Gastrocnemius medialis (tissue), 4 donors: Measurements from ENCODE around the gene AGAP1. TPM values are rescaled to one million over a fixed set of nuclear protein-coding genes. Genes with fewer than 3 reads are reported as not detected.
A peak's percentile ranks its signal among the peaks of the same experiment; 100 is the strongest.

ENCODE experiments used
- ATAC-seq, 2 donors: fragments of 150-250 bp; one replicate each; pipeline ENCODE4 v1.9.1; 2016
- DNase-seq, 2 donors: peaks; one replicate each; pipeline ENCODE4 v3.0.0-alpha.2; 2019
- H3K27ac ChIP-seq, 4 donors: fragments of 200-600 bp; sonication (generic); 1 replicate in 1 of 4; 2 replicates in 3 of 4; pipeline ENCODE4 v1.5.1; 2016 to 2018; ENCODE audit warnings: mild to moderate bottlenecking in 2 of 4, moderate library complexity in 1 of 4
- H3K27me3 ChIP-seq, 3 donors: fragments of 200-600 bp; sonication (generic) in 2 of 3; 1 replicate in 1 of 3; 2 replicates in 2 of 3; pipeline versions ENCODE4 v1.5.1 to v1.6.0; 2016 to 2019; ENCODE audit warnings: mild to moderate bottlenecking in 1 of 3, moderate library complexity in 1 of 3
- H3K36me3 ChIP-seq, 2 donors: fragments of 200-600 bp; sonication (generic) in 1 of 2; one replicate each; pipeline ENCODE4 v1.5.1; 2017 to 2018
- H3K4me1 ChIP-seq, 2 donors: fragments of 200-600 bp; sonication (generic) in 1 of 2; one replicate each; pipeline ENCODE4 v1.5.1; 2016 to 2017; ENCODE audit warnings: mild to moderate bottlenecking in 2 of 2
- H3K4me3 ChIP-seq, 4 donors: fragments of 200-600 bp; sonication (generic) in 3 of 4; 1 replicate in 1 of 4; 2 replicates in 3 of 4; pipeline ENCODE4 v1.5.1; 2016 to 2019; ENCODE audit warnings: mild to moderate bottlenecking in 2 of 4
- H3K9me3 ChIP-seq, 3 donors: fragments of 200-600 bp; sonication (generic) in 2 of 3; 1 replicate in 1 of 3; 2 replicates in 2 of 3; pipeline ENCODE4 v1.5.1; 2016 to 2019
- CTCF ChIP-seq, 5 experiments: fragments of 450-650 bp in 3 of 5; fragments of 200-600 bp in 2 of 5; sonication (generic) in 2 of 5; IDR thresholded peaks in 4 of 5; conservative IDR thresholded peaks in 1 of 5; 1 replicate in 4 of 5; 2 replicates in 1 of 5; pipeline ENCODE4 v1.5.1; 2016 to 2019; ENCODE audit warnings: antibody characterized with exemption in 5 of 5, mild to moderate bottlenecking in 3 of 5, moderate library complexity in 3 of 5
- POLR2A ChIP-seq, 2 donors: fragments of 450-650 bp; IDR thresholded peaks; one replicate each; pipeline ENCODE4 v1.6.1; 2017; ENCODE audit warnings: antibody characterized with exemption in 2 of 2, mild to moderate bottlenecking in 2 of 2, moderate library complexity in 2 of 2
- in situ Hi-C, 4 donors: fragments of 200-750 bp; cut with MboI; loops; one replicate each; pipeline versions ENCODE4 v1.15.0 to v1.8.0; 2017; ENCODE audit warnings: low sequenced_read_pairs in 4 of 4
- intact Hi-C: fragments of 100-400 bp; cut with DNase I; formaldehyde crosslinking; loops from one replicate; pipeline ENCODE4 v1.15.1; 2023; ENCODE audit warnings: low total_unique reads
- total RNA-seq, 4 donors: library from RNA; depleted of rRNA; stranded (reverse); fragments of >200 nt; gene quantifications; one replicate each; pipeline versions ENCODE4 v1.1.0 to v1.2.3, GENCODE V29; 2016

Gene AGAP1
- total RNA-seq, 4 donors from 2014 or later, result 8.5 to 26.8 (median 14.4) TPM

GRCh38 chr2:235627682-235628081 lies 133.8 kb downstream of the AGAP1 start:
- Histone ChIP-seq H3K4me1 (peaks cover 15 to 16% of the 10 kb centered on the region in 2 donors), H3K27me3 (no peaks in the 10 kb centered on the region), H3K9me3 (no peaks in the 10 kb centered on the region), H3K27ac (peak overlapping the region in 2 of 4 donors; percentile 27 to 44), H3K4me3 (no peak overlapping the region), H3K36me3 (no peaks in the 10 kb centered on the region)
- intact Hi-C loops, result no loop called here
- DNase-seq (no peak), ATAC-seq (no peak)
- in situ Hi-C loops, result no loop called here
- no peak for TF ChIP-seq CTCF (IDR thresholded peaks at IDR 0.05 in 4 of 5, conservative IDR thresholded peaks at IDR 0.05 in 1 of 5)
- TF ChIP-seq POLR2A (IDR thresholded peaks at IDR 0.05), result no peak

GRCh38 chr2:235630718-235631296 lies 137.0 kb downstream of the AGAP1 start:
- H3K9me3 ChIP-seq, result no peaks in the 10 kb centered on the region
- no peaks in the 10 kb centered on the region for H3K36me3 ChIP-seq
- ATAC-seq (no peak), DNase-seq (no peak)
- no peak overlapping the region for H3K4me3 ChIP-seq
- H3K4me1 ChIP-seq, result no peaks in the 10 kb centered on the region
- no peak overlapping the region for H3K27ac ChIP-seq
- TF ChIP-seq POLR2A (IDR thresholded peaks at IDR 0.05) (no peak), CTCF (IDR thresholded peaks at IDR 0.05 in 4 of 5, conservative IDR thresholded peaks at IDR 0.05 in 1 of 5) (no peak)
- no peaks in the 10 kb centered on the region for H3K27me3 ChIP-seq
- in situ Hi-C loops, result no loop called here
- intact Hi-C loops, result no loop called here

- no peaks in the 10 kb centered on the region for H3K36me3 ChIP-seq
Measured at GRCh38 chr2:235634435-235635158, 140.8 kb downstream of the AGAP1 start.

GRCh38 chr2:235636546-235636945 lies 142.7 kb downstream of the AGAP1 start:
- H3K27ac ChIP-seq, result no peak overlapping the region
- no peak for TF ChIP-seq CTCF (IDR thresholded peaks at IDR 0.05 in 4 of 5, conservative IDR thresholded peaks at IDR 0.05 in 1 of 5)
- no peak for TF ChIP-seq POLR2A (IDR thresholded peaks at IDR 0.05)
- no peak for ATAC-seq
- in situ Hi-C loops (no loop called here), intact Hi-C loops (no loop called here)
- no peaks in the 10 kb centered on the region for H3K36me3 ChIP-seq
- no peak overlapping the region for H3K4me3 ChIP-seq
- H3K4me1 ChIP-seq, result peaks cover 27 to 28% of the 10 kb centered on the region in 2 donors
- DNase-seq, result no peak
- no peaks in the 10 kb centered on the region for H3K9me3 ChIP-seq
- no peaks in the 10 kb centered on the region for H3K27me3 ChIP-seq

More at GRCh38 chr2:235634435-235635158, 140.8 kb downstream of the AGAP1 start:
- DNase-seq, result no peak
- Histone ChIP-seq H3K27me3 (no peaks in the 10 kb centered on the region), H3K4me1 (peaks cover 8 to 13% of the 10 kb centered on the region in 2 donors), H3K9me3 (no peaks in the 10 kb centered on the region), H3K27ac (no peak overlapping the region), H3K4me3 (no peak overlapping the region)
- in situ Hi-C loops (no loop called here), intact Hi-C loops (no loop called here)
- no peak for TF ChIP-seq CTCF (IDR thresholded peaks at IDR 0.05 in 4 of 5, conservative IDR thresholded peaks at IDR 0.05 in 1 of 5)
- no peak for TF ChIP-seq POLR2A (IDR thresholded peaks at IDR 0.05)
- no peak for ATAC-seq
